SKM-1 treated with dmso at 0.1 percent for 144 hours (cell line): Measurements from ENCODE around the gene TFPI2.

Experiments
- DNase-seq: peaks from one replicate; lab custom pipeline; 2025; ENCODE audit not compliant: unreplicated experiment; lab: John Stamatoyannopoulos, UW

TFPI2 gene

DNA sequence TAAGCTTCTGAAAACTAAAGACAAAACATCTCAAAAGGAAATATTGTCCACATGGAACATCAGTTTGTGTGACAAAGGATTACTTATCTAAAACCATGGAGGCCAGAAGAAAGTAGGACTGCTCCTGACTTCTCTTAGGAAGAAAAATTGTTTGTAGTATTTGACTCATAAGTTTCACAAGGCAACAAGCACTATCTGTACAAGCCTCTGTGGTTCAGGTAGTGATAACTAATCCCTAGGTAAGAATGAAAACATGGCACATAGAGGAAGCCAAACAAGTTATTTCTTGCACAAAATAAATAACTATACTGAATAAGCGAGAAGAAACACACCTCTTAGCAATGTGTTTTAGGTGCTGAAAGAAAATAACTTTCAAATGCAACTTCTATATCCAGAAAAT, 30.3 kb downstream of the TFPI2 start:
- DNase-seq, result no peak

DNA sequence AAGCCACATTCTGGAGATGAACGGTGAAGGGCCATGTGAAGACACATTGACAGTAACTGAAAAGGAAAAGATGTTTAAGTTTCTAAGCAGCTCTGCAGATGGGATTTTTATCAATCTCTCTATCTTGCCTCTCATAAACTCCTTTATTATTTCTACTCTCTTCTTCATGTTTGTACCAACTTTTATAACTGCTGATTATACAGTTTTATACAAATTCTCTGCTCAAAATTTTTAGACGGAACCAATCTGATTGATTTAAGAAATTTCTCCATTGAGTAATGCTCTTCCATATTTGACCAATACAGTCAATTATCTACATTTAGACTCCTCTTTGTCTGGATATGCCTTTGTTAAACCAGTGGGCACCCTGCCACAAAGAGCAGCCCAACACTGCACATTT, 31.7 kb downstream of the TFPI2 start:
- DNase-seq, result no peak

DNA sequence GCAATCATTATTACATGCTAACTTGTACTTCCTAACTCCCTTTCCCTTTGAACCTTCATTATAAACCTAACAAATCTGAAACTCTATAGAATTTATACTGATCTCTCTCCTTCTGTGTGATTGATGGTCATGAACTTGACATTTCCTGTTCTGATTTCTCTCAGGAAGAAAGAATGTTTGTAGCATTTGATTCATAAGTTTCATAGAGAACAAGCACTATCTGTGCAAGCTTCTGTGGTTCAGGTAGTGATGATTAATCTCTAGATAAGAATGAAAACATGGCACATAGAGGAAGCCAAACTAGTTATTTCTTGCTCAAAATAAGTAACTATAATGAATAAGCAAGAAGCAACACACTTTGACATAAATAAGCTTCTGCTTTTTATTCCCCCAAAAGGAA, 34.2 kb downstream of the TFPI2 start:
- DNase-seq, result no peak

DNA sequence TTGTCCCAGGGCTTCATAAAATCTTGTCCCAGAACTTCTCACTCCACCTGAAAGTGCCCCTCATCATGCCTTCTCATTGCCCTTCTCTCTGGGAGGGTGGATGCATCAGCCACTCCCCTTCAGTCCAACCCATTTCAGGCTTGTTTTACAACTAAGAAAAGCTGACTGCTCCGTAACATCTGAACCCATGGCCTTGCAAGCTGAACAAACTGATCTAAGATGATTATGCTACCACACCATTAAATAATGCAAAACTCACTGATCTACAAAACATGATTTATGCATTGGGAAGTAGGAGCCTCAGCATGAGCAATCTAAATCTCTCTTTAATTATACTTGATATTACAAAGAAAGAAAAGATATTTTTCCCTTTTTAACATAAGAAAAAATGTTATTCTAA, 34.8 kb downstream of the TFPI2 start:
- no peak for DNase-seq

GRCh38 chr7:93854480-93854879, 36.1 kb downstream of the TFPI2 start:
- no peak for DNase-seq

DNA sequence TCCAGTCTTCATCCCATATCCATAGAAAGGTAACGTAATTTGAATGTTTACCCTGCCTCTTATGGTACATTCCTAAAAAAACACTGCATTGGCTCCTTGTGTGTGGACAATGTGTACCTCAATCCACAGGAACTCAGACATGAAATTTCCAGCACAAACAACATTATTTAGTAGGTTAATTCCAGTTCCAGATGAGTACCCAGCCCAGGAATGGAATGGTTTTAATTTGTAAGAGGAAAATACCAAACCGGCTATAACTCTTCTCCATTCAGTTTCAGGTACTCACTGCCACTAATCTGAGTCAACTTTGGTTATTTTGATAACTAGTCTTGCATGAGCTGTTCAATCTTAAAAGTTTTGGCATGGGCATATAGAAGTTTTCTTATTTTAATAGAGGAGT, 39.0 kb downstream of the TFPI2 start:
- DNase-seq, result no peak

DNA sequence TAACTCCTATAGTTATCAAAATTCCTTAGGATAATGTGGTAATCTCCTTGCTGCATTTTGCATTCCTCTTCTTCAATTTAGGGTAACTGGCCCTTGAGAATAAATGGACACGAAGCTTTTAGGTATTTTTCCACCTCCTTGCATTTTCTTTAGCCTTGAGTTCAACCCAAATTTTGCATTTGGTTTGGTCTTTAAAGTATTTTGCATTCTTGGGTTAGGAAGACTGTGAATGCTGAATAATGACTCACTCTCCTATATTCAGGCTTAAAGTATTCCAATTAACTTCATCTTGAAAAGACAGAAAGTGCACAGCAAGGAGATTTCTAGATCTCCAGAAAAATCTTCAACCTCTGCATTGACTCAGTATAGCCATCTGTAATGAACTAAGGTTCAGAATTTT, 47.3 kb downstream of the TFPI2 start:
- no peak for DNase-seq

DNA sequence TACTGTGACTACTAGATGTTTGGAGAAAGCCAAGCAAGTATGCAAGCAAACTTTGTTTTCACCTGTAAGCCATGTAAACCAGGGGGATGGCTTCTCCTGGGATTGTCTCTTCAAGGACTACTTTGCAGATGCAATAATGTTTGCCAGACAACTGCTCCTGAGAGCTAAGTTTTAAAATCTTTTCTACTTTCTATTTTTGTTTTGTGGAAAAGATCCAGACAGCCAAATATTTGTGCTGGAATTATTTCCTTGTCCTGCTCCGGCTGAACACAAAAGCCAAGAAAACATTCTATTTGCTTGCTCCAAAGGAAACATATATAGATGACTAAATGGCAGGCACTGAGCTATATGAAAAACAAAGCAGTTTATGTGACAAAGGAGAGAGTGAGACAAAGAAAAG, 51.6 kb downstream of the TFPI2 start:
- DNase-seq, result no peak

GRCh38 chr7:93837245-93837644, 53.3 kb downstream of the TFPI2 start:
- no peak for DNase-seq

- DNase-seq, result no peak
Observed at GRCh38 chr7:93836116-93836515, 54.4 kb downstream of the TFPI2 start.

DNA sequence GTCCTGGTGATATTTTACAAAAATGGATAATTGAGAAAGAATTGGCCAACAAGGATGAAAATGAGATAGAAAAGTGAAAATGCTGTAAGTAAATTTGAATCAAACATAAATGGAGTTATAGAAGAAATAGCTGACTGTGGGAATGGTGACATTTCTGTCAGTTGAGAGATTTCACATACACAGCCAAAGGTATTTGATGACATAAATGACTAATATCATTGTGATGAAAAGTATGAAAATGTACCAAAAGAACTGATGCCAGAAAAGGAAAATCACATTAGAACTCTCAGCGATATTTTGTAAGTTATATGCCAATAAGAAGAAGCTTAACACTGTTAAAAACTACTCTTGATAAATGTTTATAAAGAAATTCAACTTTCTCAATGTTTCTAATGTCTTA, 54.9 kb downstream of the TFPI2 start:
- no peak for DNase-seq
